KG1 (cell line): ENCODE results near the gene RUBCN.

Source experiments
- DNase-seq: peaks from one replicate; lab custom pipeline; 2025; lab: John Stamatoyannopoulos, UW

RUBCN gene

DNA sequence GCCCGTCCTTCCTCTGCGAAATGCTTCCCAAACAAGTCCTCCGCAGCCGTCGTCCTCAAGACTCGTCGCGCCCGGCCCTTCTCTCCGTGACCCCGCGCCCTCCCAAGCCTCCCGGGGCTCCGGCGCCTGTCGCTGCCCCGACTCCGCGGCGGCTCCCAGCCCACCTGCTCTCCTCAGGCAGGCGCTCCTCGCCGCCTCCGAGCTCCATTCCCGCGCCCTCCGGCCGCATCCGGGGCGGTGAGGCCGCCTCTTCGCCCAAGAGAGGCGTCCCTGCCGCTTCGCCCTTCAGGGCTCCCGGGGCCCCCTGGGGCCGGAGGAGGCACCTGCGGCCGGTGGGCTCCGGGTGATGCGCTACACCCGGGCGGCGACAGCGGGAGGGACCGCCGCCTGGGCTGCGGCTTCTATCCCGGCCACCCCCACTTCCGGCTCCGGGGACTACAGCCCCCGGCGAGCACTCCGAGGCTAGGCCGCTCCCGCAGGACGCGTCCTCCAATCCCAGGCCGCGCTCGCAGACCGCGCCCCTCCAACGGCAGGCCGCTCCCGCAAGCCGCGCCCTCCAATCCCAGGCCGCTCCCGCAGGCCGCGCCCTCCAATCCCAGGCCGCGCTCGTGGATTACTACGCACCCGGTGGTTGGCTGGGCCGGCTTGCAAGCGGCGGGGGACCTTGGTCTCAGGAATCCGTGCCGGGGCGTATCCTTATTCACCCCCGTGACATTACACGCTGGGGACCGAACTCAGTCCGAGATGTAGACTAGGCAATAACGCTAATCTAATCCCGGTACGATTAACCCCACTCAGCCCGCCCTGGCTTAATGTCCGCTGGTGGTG is at the start of gene RUBCN:
RUBCN (minus strand) TSS at position 414 of the 828 bp plus-strand sequence; CDS start at position 229, 185 bp downstream.
- peak; percentile 91 for DNase-seq

DNA sequence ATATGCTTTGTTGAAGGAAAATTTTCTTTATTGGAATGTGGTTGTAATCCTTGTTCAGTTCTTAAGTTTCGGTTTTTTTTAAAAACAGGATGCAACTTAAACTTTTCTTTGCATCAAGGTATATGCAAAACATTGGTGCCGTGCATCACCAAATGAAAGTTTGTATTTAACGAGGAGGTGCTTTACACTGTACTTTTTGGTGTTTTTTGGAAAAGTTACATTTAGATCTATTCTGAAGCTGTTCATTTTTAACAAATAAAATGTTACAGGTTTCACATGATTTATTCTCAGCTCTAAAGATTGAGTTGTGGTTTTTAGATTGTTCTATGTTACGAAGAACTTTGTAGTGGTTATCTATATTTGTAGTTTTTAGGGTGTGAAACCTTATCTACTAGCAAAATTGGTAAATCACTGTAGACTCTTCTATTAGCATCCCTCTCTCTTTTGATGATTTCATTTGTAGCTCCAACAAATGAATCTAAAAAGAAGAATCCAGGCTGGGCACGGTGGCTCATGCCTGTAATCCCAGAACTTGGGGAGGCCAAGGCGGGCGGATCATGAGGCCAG is 47.4 kb upstream of the RUBCN start:
- no peak for DNase-seq

DNA sequence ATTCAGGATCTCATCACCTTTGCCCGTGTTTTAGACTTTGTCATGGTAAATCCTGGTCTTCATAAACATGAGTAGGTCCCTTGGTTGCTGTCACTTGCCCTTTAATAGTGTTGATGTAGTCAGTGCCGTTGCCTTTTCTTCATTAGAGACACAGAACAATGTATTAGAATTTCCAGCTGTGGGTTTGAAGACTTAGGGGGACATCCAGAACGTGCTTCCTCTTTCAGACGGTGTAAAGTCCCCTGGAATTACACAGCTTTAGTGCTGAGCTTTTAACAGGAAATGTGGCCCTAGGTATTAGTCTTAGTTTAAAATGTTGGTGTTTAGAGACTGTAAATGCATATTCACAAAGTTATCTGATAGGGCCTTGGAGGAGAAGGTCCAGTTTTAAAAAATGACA is 45.5 kb upstream of the RUBCN start:
- DNase-seq: no peak

GRCh38 chr3:197775317-197775716 is 38.6 kb upstream of the RUBCN start:
- no peak for DNase-seq

GRCh38 chr3:197761784-197762183 is 25.1 kb upstream of the RUBCN start:
- no peak for DNase-seq

GRCh38 chr3:197758512-197758911 is 21.8 kb upstream of the RUBCN start:
- DNase-seq: no peak

GRCh38 chr3:197756704-197757103 is 20.0 kb upstream of the RUBCN start:
- no peak for DNase-seq

DNA sequence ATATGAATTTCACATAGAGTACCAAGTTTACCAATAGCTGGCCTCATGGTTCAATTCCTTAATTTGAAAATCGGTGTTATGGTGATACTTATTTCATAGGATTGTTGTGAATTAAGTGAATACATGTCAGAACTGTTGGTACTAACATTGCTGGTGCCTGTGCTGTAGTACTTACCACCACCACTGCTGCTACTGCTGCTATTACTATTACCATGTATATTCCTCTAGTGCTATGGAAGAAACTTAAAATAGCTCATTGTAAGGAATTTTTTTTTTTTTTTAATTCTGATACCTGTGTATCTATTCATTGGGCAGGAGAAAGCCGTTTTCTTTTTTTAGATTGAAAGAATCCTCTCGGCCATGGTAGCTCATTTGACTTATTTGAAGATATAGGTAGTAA is 16.6 kb upstream of the RUBCN start:
- DNase-seq: no peak

DNA sequence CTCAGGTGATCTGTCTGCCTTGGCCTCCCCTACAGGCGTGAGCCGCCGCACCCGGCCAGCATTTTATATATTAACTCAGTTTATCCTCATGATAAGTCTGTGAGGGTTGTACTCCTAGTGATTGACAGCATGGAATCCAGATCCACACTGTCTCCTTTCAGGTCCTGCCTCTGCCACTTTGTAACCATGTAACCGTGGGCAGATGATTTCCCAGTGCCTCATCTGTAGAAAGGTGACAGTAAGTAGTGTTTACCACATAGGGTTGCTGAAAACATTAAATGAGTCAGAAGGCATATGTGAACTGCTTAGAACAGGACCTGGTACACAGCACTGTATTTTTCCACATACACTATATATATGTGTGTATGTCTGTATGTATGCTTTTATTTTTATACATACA is 15.4 kb upstream of the RUBCN start:
- DNase-seq: no peak

DNA sequence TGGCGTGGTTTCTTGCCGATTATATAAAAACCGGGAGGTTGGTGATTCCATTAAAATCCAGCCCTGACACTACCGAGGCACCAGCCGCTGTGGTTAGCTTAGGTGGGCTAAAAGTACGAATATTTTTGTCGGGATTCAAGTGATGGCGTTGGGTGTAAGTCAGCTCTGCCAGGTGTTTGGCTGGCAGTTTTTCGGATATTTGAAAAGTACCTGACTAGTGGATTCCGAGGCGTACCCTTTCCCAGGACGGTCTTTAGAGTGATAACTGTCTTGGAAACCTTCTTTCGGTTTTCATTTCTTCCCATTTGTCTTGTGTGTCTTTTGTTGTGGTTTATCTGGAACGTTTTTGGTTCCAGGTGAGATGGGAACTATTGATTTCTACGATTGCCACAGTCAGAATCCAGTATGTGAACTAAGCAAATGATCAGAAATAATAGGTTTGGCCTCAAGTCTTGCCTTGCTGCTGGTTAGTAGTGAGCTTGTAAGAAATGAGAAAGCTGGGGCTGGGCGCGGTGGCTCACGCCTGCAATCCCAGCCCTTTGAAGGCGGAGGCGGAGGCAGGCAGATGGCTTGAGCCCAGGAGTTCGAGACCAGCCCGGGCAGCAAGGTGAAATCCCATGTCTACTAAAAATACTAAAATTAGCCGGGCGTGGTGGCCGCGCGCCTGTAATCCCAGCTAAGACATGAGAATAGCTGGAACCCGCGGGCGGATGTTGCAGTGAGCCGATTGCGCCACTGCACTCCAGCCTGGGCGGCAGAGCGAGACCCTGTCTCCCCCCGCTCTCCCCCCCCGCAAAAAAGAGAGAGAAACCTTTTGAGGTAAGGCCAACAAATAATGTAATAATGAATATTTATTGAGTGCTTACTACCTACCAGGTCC is 14.4 kb upstream of the RUBCN start:
- peak; percentile 33 for DNase-seq

DNA sequence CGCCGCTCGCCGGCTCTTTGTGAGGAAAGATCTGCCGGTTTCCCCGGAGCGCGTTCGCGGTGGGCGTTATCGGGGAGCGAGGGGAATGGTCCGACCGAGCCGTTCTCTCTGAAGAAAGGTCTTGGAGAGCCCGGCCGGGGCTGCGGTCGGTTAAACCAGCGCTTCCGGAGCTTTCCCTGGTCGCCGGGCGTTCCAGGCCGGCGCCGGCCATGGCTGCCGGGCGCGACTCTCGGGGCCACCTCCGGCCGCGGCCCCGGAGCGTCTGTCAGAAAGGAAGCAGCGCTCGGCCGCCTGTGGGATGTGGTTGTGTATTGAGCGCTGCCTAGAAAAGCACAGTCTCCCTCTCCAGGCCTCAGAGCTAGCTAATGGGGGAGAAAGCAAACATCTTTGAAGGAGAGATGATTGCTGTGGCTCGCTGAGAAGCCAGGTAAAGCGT is 13.7 kb upstream of the RUBCN start:
- DNase-seq: no peak

DNA sequence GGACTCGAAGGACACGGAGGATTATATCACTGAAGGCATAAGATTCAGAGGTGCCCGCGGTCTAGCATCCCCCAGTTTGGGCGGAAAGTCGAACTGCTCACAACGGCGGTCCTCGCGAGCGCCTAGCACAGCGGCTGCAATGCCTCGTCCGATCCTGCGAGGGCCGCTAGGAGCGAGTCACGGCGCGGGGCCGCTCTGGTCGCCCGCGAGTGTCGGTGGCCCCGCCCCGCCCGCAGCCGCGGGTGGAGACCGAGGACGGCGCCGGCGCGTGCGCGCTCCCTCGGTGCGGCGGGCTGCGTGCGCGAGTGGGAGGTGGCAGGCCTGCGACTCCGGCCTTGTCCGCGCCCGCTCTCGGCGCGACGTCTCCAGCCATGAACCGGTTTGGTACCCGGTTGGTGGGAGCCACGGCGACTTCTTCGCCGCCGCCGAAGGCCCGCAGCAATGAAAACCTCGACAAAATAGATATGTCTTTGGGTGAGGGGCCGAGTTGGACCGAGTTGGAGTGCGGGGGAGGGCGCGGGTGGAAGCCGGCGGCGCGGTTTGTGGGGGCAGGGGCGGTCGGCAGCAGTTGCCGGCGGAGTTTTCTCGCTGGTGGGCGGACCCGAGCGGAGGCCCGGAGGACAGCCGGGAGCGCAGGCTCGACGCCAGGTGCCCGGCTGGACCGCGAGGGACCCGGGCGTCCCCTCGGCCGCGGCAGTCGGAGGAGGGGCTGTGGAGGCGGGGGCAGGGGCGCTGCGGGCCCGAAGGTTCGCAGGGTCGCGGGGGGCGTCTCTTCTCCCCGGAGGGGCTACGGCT is 13.1 kb upstream of the RUBCN start, which contains the start of gene FYTTD1:
FYTTD1 (plus strand) TSS at position 283 of the 795 bp plus-strand sequence; CDS start at position 372, 89 bp downstream.
- DNase-seq: peak; percentile 74

DNA sequence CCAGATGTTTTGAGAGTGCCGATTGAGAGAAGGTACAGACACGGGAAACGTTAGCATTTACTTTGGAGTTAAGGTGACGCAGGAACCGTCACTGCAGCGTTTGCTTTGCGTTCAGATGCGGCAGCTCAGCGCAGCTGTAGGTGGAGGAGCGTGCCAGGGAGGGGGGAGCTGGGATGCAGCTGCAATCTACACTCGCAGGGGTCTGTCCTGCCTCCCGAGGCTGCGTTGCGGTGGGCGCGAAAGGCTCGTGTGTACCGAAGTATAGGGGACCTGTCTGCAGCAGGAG is 12.6 kb upstream of the RUBCN start:
- no peak for DNase-seq

- no peak for DNase-seq
These were observed 12.1 kb upstream of the RUBCN start for GRCh38 chr3:197748597-197749314.

- DNase-seq: no peak
These were observed 10.1 kb upstream of the RUBCN start for GRCh38 chr3:197746801-197747237.

- no peak for DNase-seq
These were observed 9.5 kb upstream of the RUBCN start for GRCh38 chr3:197746209-197746608.

- DNase-seq: no peak
These were observed 6.1 kb upstream of the RUBCN start for GRCh38 chr3:197742787-197743186.

GRCh38 chr3:197737749-197738462 is 1.2 kb upstream of the RUBCN start:
- no peak for DNase-seq

- DNase-seq: no peak
These were observed 580 bp upstream of the RUBCN start for GRCh38 chr3:197737319-197737649.

GRCh38 chr3:197736010-197736490 is 654 bp downstream of the RUBCN start:
- no peak for DNase-seq
